Activated CD8-positive, alpha-beta memory T cell treated with anti-CD3 and anti-CD28 coated beads for 36 hours (primary cell): ENCODE measurements around the gene ERC1. TPM values are rescaled to one million over a fixed set of nuclear protein-coding genes. Genes with fewer than 3 reads are reported as not detected.

Experiments used
- CTCF ChIA-PET: fragments of 350-600 bp; sonication (Branson Sonifier 250); formaldehyde crosslinking; loops from one replicate; lab custom pipeline; 2021; ENCODE audit warnings: antibody characterized with exemption; lab: Charles Lee
- POLR2A ChIA-PET: fragments of 350-600 bp; sonication (Branson Sonifier 250); formaldehyde crosslinking; loops from one replicate; lab custom pipeline; 2021; ENCODE audit warnings: antibody characterized with exemption; lab: Charles Lee
- total RNA-seq, 2 experiments: library from RNA; stranded (reverse); gene quantifications; one replicate each; pipeline ENCODE4 v1.2.3, GENCODE V29; 2021

ERC1 gene
- total RNA-seq, 2 experiments from 2014 or later: 24.2 to 25.8 TPM

GRCh38 chr12:1496162-1496900 is 505.3 kb downstream of the ERC1 start:
- CTCF ChIA-PET: interaction anchor here (1.2 kb wide), 1 partner anchor 87 kb away, joined by 3 read pairs; no protein-coding TSS in a partner anchor

GRCh38 chr12:1497161-1497560 is 506.1 kb downstream of the ERC1 start:
- ChIA-PET POLR2A (no interaction called here), CTCF (no interaction called here)

More at GRCh38 chr12:1496162-1496900, 505.3 kb downstream of the ERC1 start:
- POLR2A ChIA-PET: no interaction called here

GRCh38 chr12:1498199-1498740 is 507.2 kb downstream of the ERC1 start:
- ChIA-PET POLR2A (no interaction called here), CTCF (no interaction called here)

- CTCF ChIA-PET: no interaction called here
- POLR2A ChIA-PET: no interaction called here
Measured at GRCh38 chr12:1499351-1499750, 508.3 kb downstream of the ERC1 start.

GRCh38 chr12:1500095-1500801 is 509.2 kb downstream of the ERC1 start:
- CTCF ChIA-PET: no interaction called here

GRCh38 chr12:1501001-1501400 is 510.0 kb downstream of the ERC1 start:
- CTCF ChIA-PET: no interaction called here
- POLR2A ChIA-PET: no interaction called here

More at GRCh38 chr12:1500095-1500801, 509.2 kb downstream of the ERC1 start:
- POLR2A ChIA-PET: interaction anchor here (0.6 kb wide), 1 partner anchor 15 kb away, joined by 6 read pairs; no protein-coding TSS in a partner anchor

GRCh38 chr12:1501695-1502378 is 510.8 kb downstream of the ERC1 start:
- CTCF ChIA-PET: no interaction called here
- POLR2A ChIA-PET: no interaction called here

GRCh38 chr12:1502379-1502720 is 511.3 kb downstream of the ERC1 start:
- ChIA-PET POLR2A (no interaction called here), CTCF (no interaction called here)

GRCh38 chr12:1502831-1503230 is 511.8 kb downstream of the ERC1 start:
- ChIA-PET POLR2A (no interaction called here), CTCF (no interaction called here)

GRCh38 chr12:1503281-1503711 is 512.3 kb downstream of the ERC1 start:
- CTCF ChIA-PET: no interaction called here
- POLR2A ChIA-PET: no interaction called here

GRCh38 chr12:1504304-1504894 is 513.4 kb downstream of the ERC1 start:
- ChIA-PET POLR2A (no interaction called here), CTCF (no interaction called here)

- CTCF ChIA-PET: no interaction called here
- POLR2A ChIA-PET: no interaction called here
Measured at GRCh38 chr12:1504895-1505311, 513.9 kb downstream of the ERC1 start.

GRCh38 chr12:1505576-1505975 is 514.6 kb downstream of the ERC1 start:
- POLR2A ChIA-PET: no interaction called here
- CTCF ChIA-PET: no interaction called here

- CTCF ChIA-PET: no interaction called here
- POLR2A ChIA-PET: no interaction called here
Measured at GRCh38 chr12:1507308-1507707, 516.3 kb downstream of the ERC1 start.

- CTCF ChIA-PET: no interaction called here
- POLR2A ChIA-PET: no interaction called here
Measured at GRCh38 chr12:1509413-1510052, 518.5 kb downstream of the ERC1 start.

GRCh38 chr12:1510056-1510812 is 519.2 kb downstream of the ERC1 start:
- CTCF ChIA-PET: no interaction called here

GRCh38 chr12:1515010-1515409 is 524.0 kb downstream of the ERC1 start:
- POLR2A ChIA-PET: no interaction called here
- CTCF ChIA-PET: no interaction called here

More at GRCh38 chr12:1510056-1510812, 519.2 kb downstream of the ERC1 start:
- POLR2A ChIA-PET: no interaction called here

GRCh38 chr12:1515428-1515827 is 524.4 kb downstream of the ERC1 start:
- ChIA-PET CTCF (no interaction called here), POLR2A (no interaction called here)
